Measurements from ENCODE around the gene GLUL. TPM values are rescaled to one million over a fixed set of nuclear protein-coding genes. Genes with fewer than 3 reads are reported as not detected.
"Not testable (repeated sequence)": the region's sequence is repeated elsewhere in the genome, so short reads cannot be mapped to it uniquely, and the experiment has no call there.

The GLUL gene
- total RNA-seq, 1 donor from 2014 or later: 1,362 TPM

- ATAC-seq (no peak), DNase-seq (no peak)
- Histone ChIP-seq H3K36me3 (no peaks in the 10 kb centered on the region), H3K4me1 (no peaks in the 10 kb centered on the region), H3K27me3 (ENCODE audit: low read depth) (no peaks in the 10 kb centered on the region), H3K27ac (no peak overlapping the region), H3K9me3 (no peaks in the 10 kb centered on the region), H3K4me3 (no peak overlapping the region)
- TF ChIP-seq CTCF (IDR thresholded peaks at IDR 0.05): no peak
- intact Hi-C loops (cut with DNase I): no loop called here
Observed at GRCh38 chr1:182339684-182340083, 51.9 kb downstream of the GLUL start.

GRCh38 chr1:182338806-182339370 is 52.7 kb downstream of the GLUL start:
- Histone ChIP-seq H3K9me3 (no peaks in the 10 kb centered on the region), H3K27ac (no peak overlapping the region)
- intact Hi-C loops (cut with DNase I): no loop called here

GRCh38 chr1:182337736-182338571 is 53.6 kb downstream of the GLUL start:
- DNase-seq: no peak
- TF ChIP-seq CTCF (IDR thresholded peaks at IDR 0.05): no peak
- Histone ChIP-seq H3K9me3 (no peaks in the 10 kb centered on the region), H3K27ac (no peak overlapping the region), H3K36me3 (no peaks in the 10 kb centered on the region), H3K4me3 (no peak overlapping the region), H3K27me3 (ENCODE audit: low read depth) (no peaks in the 10 kb centered on the region), H3K4me1 (no peaks in the 10 kb centered on the region)
- no peak for ATAC-seq
- intact Hi-C loops (cut with DNase I): no loop called here

More at GRCh38 chr1:182338806-182339370, 52.7 kb downstream of the GLUL start:
- no peak for TF ChIP-seq CTCF (IDR thresholded peaks at IDR 0.05)
- ATAC-seq (no peak), DNase-seq (no peak)
- H3K27me3 ChIP-seq (ENCODE audit: low read depth): no peaks in the 10 kb centered on the region
- H3K4me3 ChIP-seq: no peak overlapping the region
- no peaks in the 10 kb centered on the region for H3K36me3 ChIP-seq
- H3K4me1 ChIP-seq: no peaks in the 10 kb centered on the region

- ATAC-seq (no peak), DNase-seq (no peak)
- H3K27me3 ChIP-seq (ENCODE audit: low read depth): no peaks in the 10 kb centered on the region
- intact Hi-C loops (cut with DNase I): no loop called here
- no peak overlapping the region for H3K27ac ChIP-seq
- H3K36me3 ChIP-seq: no peaks in the 10 kb centered on the region
- no peaks in the 10 kb centered on the region for H3K4me1 ChIP-seq
- no peak overlapping the region for H3K4me3 ChIP-seq
- no peak for TF ChIP-seq CTCF (IDR thresholded peaks at IDR 0.05)
- no peaks in the 10 kb centered on the region for H3K9me3 ChIP-seq
Observed at GRCh38 chr1:182335771-182336566, 55.6 kb downstream of the GLUL start.

GRCh38 chr1:182333071-182333571 is 58.5 kb downstream of the GLUL start:
- intact Hi-C loops (cut with DNase I); ATAC-seq: not testable (repeated sequence)

More at GRCh38 chr1:182333071-182333571, 58.5 kb downstream of the GLUL start:
- not testable (repeated sequence) for DNase-seq; H3K4me1 ChIP-seq; H3K27me3 ChIP-seq (ENCODE audit: low read depth); H3K36me3 ChIP-seq; H3K9me3 ChIP-seq; H3K4me3 ChIP-seq; H3K27ac ChIP-seq

Data from lower lobe of right lung (tissue), 2 donors.